IMR-90 (cell line): ENCODE data around the gene AGO3. TPM values are rescaled to one million over a fixed set of nuclear protein-coding genes. Genes with fewer than 3 reads are reported as not detected.

ENCODE experiments used
- ATAC-seq: fragments of 200-7000 bp; cut with Tn5 transposase; 2 replicates; pipeline ENCODE4 v1.9.1; 2020; ENCODE audit warnings: low read depth, mild to moderate bottlenecking, moderate library complexity
- BruUV-seq: library from RNA; stranded (reverse); fragments of 400-500 nt; replicated peaks from 2 replicates; lab custom pipeline; 2021; lab: Mats Ljungman, UMichigan
- CTCF ChIA-PET: fragments of 300-600 bp; formaldehyde crosslinking; extraction: SDS; loops from one replicate; lab custom pipeline; 2021; ENCODE audit warnings: antibody characterized with exemption; lab: Yijun Ruan, JAX
- POLR2A ChIA-PET: fragments of 300-600 bp; sonication (Branson Sonifier 250); formaldehyde crosslinking; loops from one replicate; lab custom pipeline; 2022; ENCODE audit warnings: antibody characterized with exemption; ENCODE audit not compliant: unreplicated experiment; lab: Charles Lee
- DNase-seq: peaks from one replicate; pipeline ENCODE4 v3.0.0; 2013
- H2AFZ ChIP-seq: replicated peaks from 2 replicates; pipeline ENCODE3; 2013; ENCODE audit warnings: low read length, mild to moderate bottlenecking; ENCODE audit not compliant: poor library complexity
- H2AK5ac ChIP-seq: 2 replicates; pipeline ENCODE4 v1.6.1; 2013; ENCODE audit warnings: low read depth, low read length, inconsistent platforms
- H2AK9ac ChIP-seq: replicated peaks from 2 replicates; pipeline ENCODE3; 2013; ENCODE audit warnings: mild to moderate bottlenecking, low read depth, low read length, moderate library complexity; ENCODE audit not compliant: poor library complexity
- H2BK120ac ChIP-seq: 2 replicates; pipeline ENCODE4 v1.6.1; 2013; ENCODE audit warnings: low read depth, low read length, inconsistent platforms
- H2BK15ac ChIP-seq: 3 replicates; pipeline ENCODE4 v1.6.1; 2013; ENCODE audit warnings: low read depth, low read length, inconsistent platforms
- H2BK20ac ChIP-seq: 2 replicates; pipeline ENCODE4 v1.6.1; 2013; ENCODE audit warnings: low read depth, mild to moderate bottlenecking, inconsistent platforms, low read length, moderate library complexity
- H2BK5ac ChIP-seq: 2 replicates; pipeline ENCODE4 v1.6.1; 2013; ENCODE audit warnings: mild to moderate bottlenecking, low read depth, low read length, inconsistent platforms; ENCODE audit not compliant: poor library complexity, severe bottlenecking
- H3K14ac ChIP-seq: replicated peaks from 2 replicates; pipeline ENCODE4 v1.6.1; 2013; ENCODE audit warnings: low read depth, low read length, inconsistent platforms
- H3K18ac ChIP-seq: 2 replicates; pipeline ENCODE4 v1.6.1; 2013; ENCODE audit warnings: low read depth, low read length, control low read depth
- H3K23ac ChIP-seq: 2 replicates; pipeline ENCODE4 v1.6.1; 2013; ENCODE audit warnings: low read depth, low read length, inconsistent platforms
- H3K27ac ChIP-seq: 2 replicates; pipeline ENCODE4 v1.5.1; 2013; ENCODE audit warnings: mild to moderate bottlenecking, control low read depth, low read length; ENCODE audit not compliant: insufficient read depth
- H3K27me3 ChIP-seq: 2 replicates; pipeline ENCODE4 v1.6.1; 2013; ENCODE audit warnings: low read length; ENCODE audit not compliant: control insufficient read depth, insufficient read depth
- H3K36me3 ChIP-seq: 2 replicates; pipeline ENCODE4 v1.6.1; 2013; ENCODE audit warnings: low read length, mixed read lengths; ENCODE audit not compliant: control insufficient read depth, insufficient read depth
- H3K4ac ChIP-seq: 2 replicates; pipeline ENCODE4 v1.6.1; 2013; ENCODE audit warnings: low read depth, low read length, inconsistent platforms
- H3K4me1 ChIP-seq: 2 replicates; pipeline ENCODE4 v1.6.1; 2013; ENCODE audit warnings: low read length, mixed read lengths; ENCODE audit not compliant: control insufficient read depth, insufficient read depth
- H3K4me2 ChIP-seq: 2 replicates; pipeline ENCODE4 v1.6.1; 2013; ENCODE audit warnings: low read depth, mild to moderate bottlenecking, control low read depth, low read length, moderate library complexity
- H3K4me3 ChIP-seq: 2 replicates; pipeline ENCODE4 v1.5.1; 2013; ENCODE audit warnings: low read depth, mild to moderate bottlenecking, control low read depth, low read length, moderate library complexity; ENCODE audit not compliant: insufficient read depth
- H3K56ac ChIP-seq: 2 replicates; pipeline ENCODE4 v1.6.1; 2013; ENCODE audit warnings: low read length, inconsistent platforms; ENCODE audit not compliant: insufficient read depth; ENCODE audit errors: extremely low read depth
- H3K79me1 ChIP-seq, 2 experiments: 2 replicates each; pipeline ENCODE4 v1.6.1; 2013; ENCODE audit warnings: low read length in 2 of 2, inconsistent platforms in 1 of 2, low read depth in 1 of 2
- H3K9ac ChIP-seq: 2 replicates; pipeline ENCODE4 v1.6.1; 2013; ENCODE audit warnings: low read depth, low read length, control low read depth
- H3K9me1 ChIP-seq: 2 replicates; pipeline ENCODE4 v1.6.1; 2013; ENCODE audit warnings: low read length, inconsistent platforms; ENCODE audit not compliant: insufficient read depth
- H3K9me3 ChIP-seq: 2 replicates; pipeline ENCODE4 v1.6.1; 2013; ENCODE audit warnings: low read length; ENCODE audit not compliant: control insufficient read depth, insufficient read depth
- H4K20me1 ChIP-seq: 2 replicates; pipeline ENCODE4 v1.6.1; 2013; ENCODE audit warnings: low read length, inconsistent platforms; ENCODE audit not compliant: insufficient read depth
- H4K5ac ChIP-seq: 2 replicates; pipeline ENCODE4 v1.6.1; 2013; ENCODE audit warnings: mild to moderate bottlenecking, low read depth, low read length, control low read depth
- H4K8ac ChIP-seq, 2 experiments: 2 replicates each; pipeline ENCODE4 v1.6.1; 2013; ENCODE audit warnings: low read depth in 2 of 2, low read length in 2 of 2, control low read depth in 1 of 2, inconsistent platforms in 1 of 2
- H4K91ac ChIP-seq: 2 replicates; pipeline ENCODE4 v1.6.1; 2013; ENCODE audit warnings: low read depth, low read length, inconsistent platforms; ENCODE audit not compliant: insufficient read depth
- BHLHE40 ChIP-seq: fragments of 150-350 bp; IDR thresholded peaks from 2 replicates; pipeline ENCODE4 v1.6.1; 2016; ENCODE audit warnings: mild to moderate bottlenecking, low read depth, low read length
- CHD1 ChIP-seq: IDR thresholded peaks from 2 replicates; pipeline ENCODE4 v1.6.1; 2012; ENCODE audit warnings: low read depth, low read length, improper control_type of control experiment
- FOS ChIP-seq: fragments of 150-350 bp; IDR thresholded peaks from 2 replicates; pipeline ENCODE4 v1.6.1; 2016; ENCODE audit warnings: low read depth, low read length
- MAFK ChIP-seq: IDR thresholded peaks from 2 replicates; pipeline ENCODE4 v1.6.1; 2012; ENCODE audit warnings: low read depth, low read length, improper control_type of control experiment
- MAZ ChIP-seq: IDR thresholded peaks from 2 replicates; pipeline ENCODE4 v1.6.1; 2012; ENCODE audit warnings: low read depth, mild to moderate bottlenecking, low read length, improper control_type of control experiment, moderate library complexity, borderline replicate concordance
- MXI1 ChIP-seq: IDR thresholded peaks from 2 replicates; pipeline ENCODE4 v1.6.1; 2012; ENCODE audit warnings: low read depth, mild to moderate bottlenecking, low read length, moderate library complexity, borderline replicate concordance
- POLR2A ChIP-seq: IDR thresholded peaks from 2 replicates; pipeline ENCODE4 v1.6.1; 2012; ENCODE audit warnings: mild to moderate bottlenecking, low read depth, low read length
- RAD21 ChIP-seq: IDR thresholded peaks from 2 replicates; pipeline ENCODE4 v1.6.1; 2012; ENCODE audit warnings: low read length, improper control_type of control experiment
- RFX5 ChIP-seq: IDR thresholded peaks from 2 replicates; pipeline ENCODE4 v1.8.0; 2012; ENCODE audit warnings: low read depth, mild to moderate bottlenecking, low read length, moderate library complexity
- WGBS, 2 experiments: methylation state at CpG; one replicate each; pipeline versions ENCODE4 v1.1.5 to v1.1.7; 2013; ENCODE audit warnings: missing lambda C conversion rate in 2 of 2; ENCODE audit not compliant: insufficient read length in 1 of 2; ENCODE audit errors: extremely low coverage in 2 of 2; 5-methylcytosine and 5-hydroxymethylcytosine counted together
- dilution Hi-C: fragments of 300-500 bp; cut with HindIII; formaldehyde crosslinking; loops from one replicate; pipeline ENCODE4 v1.14.3; 2018; ENCODE audit warnings: low sequenced_read_pairs; ENCODE audit not compliant: unreplicated experiment
- in situ Hi-C: fragments of 300-500 bp; cut with MboI; formaldehyde crosslinking; loops from 3 replicates; pipeline ENCODE4 v1.14.3; 2019; ENCODE audit warnings: low sequenced_read_pairs, inconsistent platforms, mixed read lengths
- intact Hi-C: fragments of 100-400 bp; cut with micrococcal nuclease; formaldehyde crosslinking; loops from 2 replicates; pipeline ENCODE4 v1.10.0; 2022
- polyA plus RNA-seq, 3 experiments: library from polyadenylated mRNA; depleted of rRNA; stranded (reverse); fragments of >200 nt; gene quantifications; 2 replicates each; pipeline ENCODE4 v1.2.3, GENCODE V29; 2012; ENCODE audit warnings: low replicate concordance in 1 of 3
- total RNA-seq: library from RNA; depleted of rRNA; stranded (reverse); fragments of >200 nt; gene quantifications from 2 replicates; pipeline ENCODE4 v1.2.3, GENCODE V29; 2012
- TF ChIP-seq, protein P1 (sequence below): fragments of 150-350 bp; IDR thresholded peaks from 2 replicates; pipeline ENCODE4 v1.6.1; 2016; ENCODE audit warnings: low read depth, mild to moderate bottlenecking, low read length, moderate library complexity, borderline replicate concordance
- TF ChIP-seq, protein P2 (sequence below): conservative IDR thresholded peaks from 2 replicates; pipeline ENCODE4 v1.5.1; 2012; ENCODE audit warnings: mild to moderate bottlenecking, low read depth, low read length, improper control_type of control experiment
- TF ChIP-seq, protein P3 (sequence below): fragments of 150-350 bp; IDR thresholded peaks from 2 replicates; pipeline ENCODE4 v1.6.1; 2017; ENCODE audit warnings: mild to moderate bottlenecking, antibody characterized with exemption, low read length, low read depth

The AGO3 gene
- total and polyA plus RNA-seq, 2 of the 4 experiments (the other 2 are of a cell fraction) = 8.9 to 25.6 TPM

DNA sequence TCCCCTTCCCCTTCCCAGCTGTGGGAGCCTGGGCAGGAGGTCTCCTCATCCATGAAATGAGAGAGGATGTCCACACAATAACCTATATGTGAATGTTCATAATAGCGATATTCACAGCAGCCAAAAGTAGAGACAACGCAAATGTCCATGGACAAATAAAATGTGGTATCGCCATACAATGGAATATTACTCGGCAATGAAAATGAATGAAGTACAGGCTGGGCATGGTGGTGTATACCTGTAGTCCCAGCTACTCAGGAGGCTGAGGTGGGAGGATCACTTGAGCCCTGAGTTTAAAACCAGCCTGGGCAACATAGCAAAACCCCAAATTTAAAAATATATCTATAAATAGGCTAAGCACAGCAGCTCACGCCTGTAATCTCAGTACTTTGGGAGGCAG lies 170.6 kb downstream of the AGO3 start:
- in situ Hi-C loops = loop anchor here (5.0 to 25.0 kb wide), 2 partner anchors 86 to 311 kb away; no protein-coding TSS in a partner anchor
- Histone ChIP-seq H3K27me3 (no peaks in the 10 kb centered on the region), H4K8ac (no peak overlapping the region), H4K5ac (no peak overlapping the region), H3K36me3 (no peaks in the 10 kb centered on the region), H4K91ac (no peak overlapping the region), H2AK5ac (no peak overlapping the region), H2AFZ (no peak overlapping the region), H2BK5ac (no peak overlapping the region), H3K79me1 (no peaks in the 10 kb centered on the region), H3K27ac (no peak overlapping the region), H2BK20ac (no peak overlapping the region), H3K4me3 (no peak overlapping the region), H3K56ac (no peak overlapping the region), H3K23ac (no peak overlapping the region), H4K20me1 (no peaks in the 10 kb centered on the region), H3K4ac (no peak overlapping the region), H3K9me1 (no peaks in the 10 kb centered on the region), H2AK9ac (no peak overlapping the region), H3K18ac (no peak overlapping the region), H3K9me3 (no peaks in the 10 kb centered on the region), H2BK15ac (no peak overlapping the region), H2BK120ac (no peak overlapping the region), H3K9ac (no peak overlapping the region), H3K4me1 (no peaks in the 10 kb centered on the region), H3K4me2 (no peak overlapping the region), H3K14ac (no peak overlapping the region)
- WGBS, 2 experiments = no CpG with 5 or more reads among the region's 5 CpGs
- POLR2A ChIA-PET = no interaction called here
- dilution Hi-C loops = no loop called here
- DNase-seq = no peak
- BruUV-seq = no TSS peak
- intact Hi-C loops = loop anchor here (10.0 kb wide), 1 partner anchor 113 kb away; no protein-coding TSS in a partner anchor
- no peak for ATAC-seq
- TF ChIP-seq, protein P1, sequence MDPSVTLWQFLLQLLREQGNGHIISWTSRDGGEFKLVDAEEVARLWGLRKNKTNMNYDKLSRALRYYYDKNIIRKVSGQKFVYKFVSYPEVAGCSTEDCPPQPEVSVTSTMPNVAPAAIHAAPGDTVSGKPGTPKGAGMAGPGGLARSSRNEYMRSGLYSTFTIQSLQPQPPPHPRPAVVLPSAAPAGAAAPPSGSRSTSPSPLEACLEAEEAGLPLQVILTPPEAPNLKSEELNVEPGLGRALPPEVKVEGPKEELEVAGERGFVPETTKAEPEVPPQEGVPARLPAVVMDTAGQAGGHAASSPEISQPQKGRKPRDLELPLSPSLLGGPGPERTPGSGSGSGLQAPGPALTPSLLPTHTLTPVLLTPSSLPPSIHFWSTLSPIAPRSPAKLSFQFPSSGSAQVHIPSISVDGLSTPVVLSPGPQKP = no peak
- TF ChIP-seq MAFK (no peak), CHD1 (no peak), RAD21 (no peak), MXI1 (no peak), POLR2A (no peak), BHLHE40 (no peak), FOS (no peak), MAZ (no peak), RFX5 (no peak)
- TF ChIP-seq, protein P2, sequence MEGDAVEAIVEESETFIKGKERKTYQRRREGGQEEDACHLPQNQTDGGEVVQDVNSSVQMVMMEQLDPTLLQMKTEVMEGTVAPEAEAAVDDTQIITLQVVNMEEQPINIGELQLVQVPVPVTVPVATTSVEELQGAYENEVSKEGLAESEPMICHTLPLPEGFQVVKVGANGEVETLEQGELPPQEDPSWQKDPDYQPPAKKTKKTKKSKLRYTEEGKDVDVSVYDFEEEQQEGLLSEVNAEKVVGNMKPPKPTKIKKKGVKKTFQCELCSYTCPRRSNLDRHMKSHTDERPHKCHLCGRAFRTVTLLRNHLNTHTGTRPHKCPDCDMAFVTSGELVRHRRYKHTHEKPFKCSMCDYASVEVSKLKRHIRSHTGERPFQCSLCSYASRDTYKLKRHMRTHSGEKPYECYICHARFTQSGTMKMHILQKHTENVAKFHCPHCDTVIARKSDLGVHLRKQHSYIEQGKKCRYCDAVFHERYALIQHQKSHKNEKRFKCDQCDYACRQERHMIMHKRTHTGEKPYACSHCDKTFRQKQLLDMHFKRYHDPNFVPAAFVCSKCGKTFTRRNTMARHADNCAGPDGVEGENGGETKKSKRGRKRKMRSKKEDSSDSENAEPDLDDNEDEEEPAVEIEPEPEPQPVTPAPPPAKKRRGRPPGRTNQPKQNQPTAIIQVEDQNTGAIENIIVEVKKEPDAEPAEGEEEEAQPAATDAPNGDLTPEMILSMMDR = no peak
- TF ChIP-seq, protein P3, sequence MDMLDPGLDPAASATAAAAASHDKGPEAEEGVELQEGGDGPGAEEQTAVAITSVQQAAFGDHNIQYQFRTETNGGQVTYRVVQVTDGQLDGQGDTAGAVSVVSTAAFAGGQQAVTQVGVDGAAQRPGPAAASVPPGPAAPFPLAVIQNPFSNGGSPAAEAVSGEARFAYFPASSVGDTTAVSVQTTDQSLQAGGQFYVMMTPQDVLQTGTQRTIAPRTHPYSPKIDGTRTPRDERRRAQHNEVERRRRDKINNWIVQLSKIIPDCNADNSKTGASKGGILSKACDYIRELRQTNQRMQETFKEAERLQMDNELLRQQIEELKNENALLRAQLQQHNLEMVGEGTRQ = no peak
- CTCF ChIA-PET = no interaction called here
